Astrocyte of the spinal cord (primary cell): ENCODE measurements around the gene SH3YL1.

Experiments used
- DNase-seq: peaks from one replicate; pipeline ENCODE4 v3.0.0; 2011; ENCODE audit warnings: low read depth, low spot score
- H3K4me3 ChIP-seq: 2 replicates; pipeline ENCODE4 v1.5.1; 2011; ENCODE audit warnings: low read depth, mild to moderate bottlenecking, low read length, moderate library complexity
- CTCF ChIP-seq: IDR thresholded peaks from 2 replicates; pipeline ENCODE4 v1.5.1; 2012; ENCODE audit warnings: low read depth, mild to moderate bottlenecking, low read length, inconsistent platforms
- in situ Hi-C: cut with HindIII; loops from 2 replicates; pipeline ENCODE4 v1.10.0; 2017; ENCODE audit warnings: low sequenced_read_pairs

Gene SH3YL1

GRCh38 chr2:202945-203344 lies 60.9 kb downstream of the SH3YL1 start:
- in situ Hi-C loops = no loop called here
- no peak for DNase-seq
- H3K4me3 ChIP-seq = no peak overlapping the region
- no peak for TF ChIP-seq CTCF

GRCh38 chr2:201648-202433 lies 62.0 kb downstream of the SH3YL1 start:
- in situ Hi-C loops = no loop called here
- H3K4me3 ChIP-seq = no peak overlapping the region
- TF ChIP-seq CTCF = no peak
- DNase-seq = no peak

DNA sequence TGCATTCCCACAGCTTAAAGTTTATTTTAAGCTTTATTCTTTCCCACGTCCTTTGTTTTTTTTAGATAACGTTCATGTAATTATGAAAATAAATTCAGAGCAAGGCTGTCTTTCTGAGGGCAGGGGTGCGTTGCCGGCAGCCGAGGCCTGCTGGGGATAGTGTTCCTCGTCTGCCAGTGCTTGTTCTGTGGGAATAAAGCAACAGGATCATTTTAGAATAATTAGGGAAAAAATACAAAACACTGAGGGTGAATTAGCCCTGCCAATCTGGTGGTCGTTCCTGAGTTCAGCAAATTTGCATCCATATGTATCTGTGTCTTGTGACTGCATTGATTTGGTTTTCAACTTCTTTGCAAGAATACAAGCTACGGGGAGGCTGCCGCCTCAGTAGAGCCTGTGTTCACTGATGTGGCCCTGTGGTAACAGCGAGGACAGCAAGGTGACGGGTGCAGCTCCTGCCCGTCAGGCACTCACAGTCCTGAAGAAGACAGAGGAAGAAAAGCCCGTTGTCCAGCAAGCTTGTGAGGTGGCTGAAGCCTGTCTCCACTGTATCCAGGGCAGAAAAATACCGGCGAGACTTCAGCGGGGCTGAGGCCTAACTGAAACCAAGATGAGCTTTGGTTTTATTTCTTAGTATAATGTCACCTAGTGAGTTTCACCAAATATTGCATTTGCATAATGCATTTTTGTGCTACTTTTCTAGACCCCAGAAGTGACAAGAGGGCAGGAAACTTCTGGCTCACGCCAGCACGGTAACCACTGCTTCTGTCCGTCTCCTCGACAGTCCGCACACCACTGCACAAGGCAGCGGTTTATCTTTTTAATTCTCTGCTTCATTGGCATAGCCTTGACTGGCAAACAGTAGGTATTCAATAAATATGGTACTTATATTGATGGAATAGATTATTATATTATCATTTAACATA lies 64.5 kb downstream of the SH3YL1 start:
- H3K4me3 ChIP-seq = no peak overlapping the region

GRCh38 chr2:196406-196805 lies 67.4 kb downstream of the SH3YL1 start:
- TF ChIP-seq CTCF = no peak
- no peak overlapping the region for H3K4me3 ChIP-seq
- in situ Hi-C loops = no loop called here
- DNase-seq = no peak

More for the DNA sequence above, 64.5 kb downstream of the SH3YL1 start:
- DNase-seq = no peak
- in situ Hi-C loops = no loop called here
- TF ChIP-seq CTCF = no peak

- no peak for TF ChIP-seq CTCF
- DNase-seq = no peak
- no peak overlapping the region for H3K4me3 ChIP-seq
- in situ Hi-C loops = no loop called here
Measured at GRCh38 chr2:195932-196331, 67.9 kb downstream of the SH3YL1 start.

DNA sequence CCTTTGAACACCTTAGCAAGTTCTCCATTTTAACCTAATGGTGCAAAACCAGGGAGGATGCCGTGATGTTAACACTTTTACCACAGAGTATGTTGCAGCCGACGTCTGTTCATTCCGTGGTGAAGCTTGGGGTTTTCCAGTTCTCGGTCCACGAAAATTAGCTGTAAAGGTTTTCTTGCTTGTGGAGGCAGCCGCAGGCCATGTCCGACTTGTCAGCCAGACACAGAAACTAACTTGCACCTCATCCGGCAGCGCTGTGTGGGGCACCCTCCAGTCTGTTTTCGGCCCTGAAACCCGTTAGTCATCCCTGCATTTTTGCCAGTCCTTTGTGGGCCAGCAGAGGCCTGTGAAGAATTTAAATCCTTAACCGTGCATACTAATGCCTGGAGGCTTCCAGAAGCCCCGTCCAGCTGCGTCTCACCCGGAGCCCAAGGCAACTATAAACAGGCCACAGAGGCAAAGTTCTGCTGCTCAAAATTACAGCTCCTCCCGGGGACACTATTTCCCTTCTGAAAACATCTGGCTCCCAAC lies 70.6 kb downstream of the SH3YL1 start:
- H3K4me3 ChIP-seq = no peak overlapping the region
- in situ Hi-C loops = no loop called here
- DNase-seq = no peak
- TF ChIP-seq CTCF = no peak
